ENCODE data around the gene C17orf100.

DNA sequence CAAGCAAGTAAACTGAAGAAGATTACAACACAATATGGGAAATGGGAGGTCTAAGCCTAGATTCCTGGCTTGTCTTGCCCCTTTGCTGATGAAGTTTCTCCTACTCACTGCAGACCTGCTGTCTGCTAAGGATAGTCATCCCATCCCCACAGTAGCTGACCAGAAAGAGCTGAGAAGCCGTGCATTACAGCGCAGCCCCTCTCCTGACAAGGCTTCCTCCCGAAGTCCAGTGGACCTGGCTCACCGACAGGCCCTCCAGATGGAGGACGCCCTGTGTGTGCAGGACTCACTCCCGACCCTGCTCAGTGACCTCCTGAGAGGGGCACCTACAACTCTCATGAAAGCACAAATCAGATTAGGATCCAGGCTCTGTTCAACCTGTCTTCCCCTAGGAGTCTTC, 46.4 kb upstream of the C17orf100 start:
- TF ChIP-seq YY1 (IDR thresholded peaks at IDR 0.05), result no peak
- TF ChIP-seq, protein P1, sequence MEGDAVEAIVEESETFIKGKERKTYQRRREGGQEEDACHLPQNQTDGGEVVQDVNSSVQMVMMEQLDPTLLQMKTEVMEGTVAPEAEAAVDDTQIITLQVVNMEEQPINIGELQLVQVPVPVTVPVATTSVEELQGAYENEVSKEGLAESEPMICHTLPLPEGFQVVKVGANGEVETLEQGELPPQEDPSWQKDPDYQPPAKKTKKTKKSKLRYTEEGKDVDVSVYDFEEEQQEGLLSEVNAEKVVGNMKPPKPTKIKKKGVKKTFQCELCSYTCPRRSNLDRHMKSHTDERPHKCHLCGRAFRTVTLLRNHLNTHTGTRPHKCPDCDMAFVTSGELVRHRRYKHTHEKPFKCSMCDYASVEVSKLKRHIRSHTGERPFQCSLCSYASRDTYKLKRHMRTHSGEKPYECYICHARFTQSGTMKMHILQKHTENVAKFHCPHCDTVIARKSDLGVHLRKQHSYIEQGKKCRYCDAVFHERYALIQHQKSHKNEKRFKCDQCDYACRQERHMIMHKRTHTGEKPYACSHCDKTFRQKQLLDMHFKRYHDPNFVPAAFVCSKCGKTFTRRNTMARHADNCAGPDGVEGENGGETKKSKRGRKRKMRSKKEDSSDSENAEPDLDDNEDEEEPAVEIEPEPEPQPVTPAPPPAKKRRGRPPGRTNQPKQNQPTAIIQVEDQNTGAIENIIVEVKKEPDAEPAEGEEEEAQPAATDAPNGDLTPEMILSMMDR (IDR thresholded peaks at IDR 0.05; ENCODE audit: low read depth, low read length, missing input control), result no peak
- TF ChIP-seq, protein P2, sequence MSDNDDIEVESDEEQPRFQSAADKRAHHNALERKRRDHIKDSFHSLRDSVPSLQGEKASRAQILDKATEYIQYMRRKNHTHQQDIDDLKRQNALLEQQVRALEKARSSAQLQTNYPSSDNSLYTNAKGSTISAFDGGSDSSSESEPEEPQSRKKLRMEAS (IDR thresholded peaks at IDR 0.05), result no peak
- no peak for TF ChIP-seq GABPA (IDR thresholded peaks at IDR 0.05 in 1 of 2, conservative IDR thresholded peaks at IDR 0.05 in 1 of 2)
- no peak for TF ChIP-seq TAF1 (conservative IDR thresholded peaks at IDR 0.05)
- TF ChIP-seq, protein P3, sequence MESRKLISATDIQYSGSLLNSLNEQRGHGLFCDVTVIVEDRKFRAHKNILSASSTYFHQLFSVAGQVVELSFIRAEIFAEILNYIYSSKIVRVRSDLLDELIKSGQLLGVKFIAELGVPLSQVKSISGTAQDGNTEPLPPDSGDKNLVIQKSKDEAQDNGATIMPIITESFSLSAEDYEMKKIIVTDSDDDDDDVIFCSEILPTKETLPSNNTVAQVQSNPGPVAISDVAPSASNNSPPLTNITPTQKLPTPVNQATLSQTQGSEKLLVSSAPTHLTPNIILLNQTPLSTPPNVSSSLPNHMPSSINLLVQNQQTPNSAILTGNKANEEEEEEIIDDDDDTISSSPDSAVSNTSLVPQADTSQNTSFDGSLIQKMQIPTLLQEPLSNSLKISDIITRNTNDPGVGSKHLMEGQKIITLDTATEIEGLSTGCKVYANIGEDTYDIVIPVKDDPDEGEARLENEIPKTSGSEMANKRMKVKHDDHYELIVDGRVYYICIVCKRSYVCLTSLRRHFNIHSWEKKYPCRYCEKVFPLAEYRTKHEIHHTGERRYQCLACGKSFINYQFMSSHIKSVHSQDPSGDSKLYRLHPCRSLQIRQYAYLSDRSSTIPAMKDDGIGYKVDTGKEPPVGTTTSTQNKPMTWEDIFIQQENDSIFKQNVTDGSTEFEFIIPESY (IDR thresholded peaks at IDR 0.05), result no peak
- no peak for TF ChIP-seq JUND (IDR thresholded peaks at IDR 0.05)
- TF ChIP-seq, protein P4, sequence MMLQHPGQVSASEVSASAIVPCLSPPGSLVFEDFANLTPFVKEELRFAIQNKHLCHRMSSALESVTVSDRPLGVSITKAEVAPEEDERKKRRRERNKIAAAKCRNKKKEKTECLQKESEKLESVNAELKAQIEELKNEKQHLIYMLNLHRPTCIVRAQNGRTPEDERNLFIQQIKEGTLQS (IDR thresholded peaks at IDR 0.05), result no peak
- no peak for TF ChIP-seq EGR1 (IDR thresholded peaks at IDR 0.05; ENCODE audit: low read depth in 2 of 2)
- TF ChIP-seq, protein P5, sequence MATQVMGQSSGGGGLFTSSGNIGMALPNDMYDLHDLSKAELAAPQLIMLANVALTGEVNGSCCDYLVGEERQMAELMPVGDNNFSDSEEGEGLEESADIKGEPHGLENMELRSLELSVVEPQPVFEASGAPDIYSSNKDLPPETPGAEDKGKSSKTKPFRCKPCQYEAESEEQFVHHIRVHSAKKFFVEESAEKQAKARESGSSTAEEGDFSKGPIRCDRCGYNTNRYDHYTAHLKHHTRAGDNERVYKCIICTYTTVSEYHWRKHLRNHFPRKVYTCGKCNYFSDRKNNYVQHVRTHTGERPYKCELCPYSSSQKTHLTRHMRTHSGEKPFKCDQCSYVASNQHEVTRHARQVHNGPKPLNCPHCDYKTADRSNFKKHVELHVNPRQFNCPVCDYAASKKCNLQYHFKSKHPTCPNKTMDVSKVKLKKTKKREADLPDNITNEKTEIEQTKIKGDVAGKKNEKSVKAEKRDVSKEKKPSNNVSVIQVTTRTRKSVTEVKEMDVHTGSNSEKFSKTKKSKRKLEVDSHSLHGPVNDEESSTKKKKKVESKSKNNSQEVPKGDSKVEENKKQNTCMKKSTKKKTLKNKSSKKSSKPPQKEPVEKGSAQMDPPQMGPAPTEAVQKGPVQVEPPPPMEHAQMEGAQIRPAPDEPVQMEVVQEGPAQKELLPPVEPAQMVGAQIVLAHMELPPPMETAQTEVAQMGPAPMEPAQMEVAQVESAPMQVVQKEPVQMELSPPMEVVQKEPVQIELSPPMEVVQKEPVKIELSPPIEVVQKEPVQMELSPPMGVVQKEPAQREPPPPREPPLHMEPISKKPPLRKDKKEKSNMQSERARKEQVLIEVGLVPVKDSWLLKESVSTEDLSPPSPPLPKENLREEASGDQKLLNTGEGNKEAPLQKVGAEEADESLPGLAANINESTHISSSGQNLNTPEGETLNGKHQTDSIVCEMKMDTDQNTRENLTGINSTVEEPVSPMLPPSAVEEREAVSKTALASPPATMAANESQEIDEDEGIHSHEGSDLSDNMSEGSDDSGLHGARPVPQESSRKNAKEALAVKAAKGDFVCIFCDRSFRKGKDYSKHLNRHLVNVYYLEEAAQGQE (IDR thresholded peaks at IDR 0.05), result no peak
- no peak for TF ChIP-seq RAD21 (IDR thresholded peaks at IDR 0.05)
- no peak for TF ChIP-seq RXRA (IDR thresholded peaks at IDR 0.05)
